Measurements from ENCODE around the gene TENM4.

Gene TENM4

DNA sequence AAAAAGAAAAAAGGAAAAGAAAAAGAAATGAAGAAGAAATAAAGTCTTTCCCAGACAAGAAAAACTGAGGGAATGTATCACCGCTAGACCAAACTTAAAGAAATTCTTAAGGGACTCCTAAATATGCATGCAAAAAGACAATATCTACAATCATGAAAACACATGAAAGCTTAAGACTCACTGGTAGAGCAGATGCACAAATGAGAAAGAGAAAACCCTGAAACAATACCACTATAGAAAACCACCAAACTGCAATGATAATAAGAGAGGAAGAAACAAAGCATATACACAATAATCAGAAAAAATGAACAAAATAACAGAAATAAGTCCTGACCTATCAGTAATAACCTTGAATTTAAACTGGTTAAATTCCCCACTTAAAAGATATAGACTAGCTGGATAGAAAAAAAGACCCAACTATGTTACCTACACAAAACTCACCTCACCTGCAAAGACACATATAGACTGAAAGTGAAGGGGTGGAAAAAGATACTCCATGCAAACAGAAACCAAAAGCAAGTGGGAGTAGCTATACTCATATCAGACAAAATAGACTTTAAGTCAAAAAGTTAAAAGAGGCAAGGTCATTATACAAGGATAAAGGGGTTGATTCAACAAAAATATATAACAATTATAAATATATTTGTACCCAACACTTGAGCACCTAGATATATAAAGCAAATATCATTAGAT, 804.9 kb downstream of the TENM4 start:
- TF ChIP-seq, protein P1, sequence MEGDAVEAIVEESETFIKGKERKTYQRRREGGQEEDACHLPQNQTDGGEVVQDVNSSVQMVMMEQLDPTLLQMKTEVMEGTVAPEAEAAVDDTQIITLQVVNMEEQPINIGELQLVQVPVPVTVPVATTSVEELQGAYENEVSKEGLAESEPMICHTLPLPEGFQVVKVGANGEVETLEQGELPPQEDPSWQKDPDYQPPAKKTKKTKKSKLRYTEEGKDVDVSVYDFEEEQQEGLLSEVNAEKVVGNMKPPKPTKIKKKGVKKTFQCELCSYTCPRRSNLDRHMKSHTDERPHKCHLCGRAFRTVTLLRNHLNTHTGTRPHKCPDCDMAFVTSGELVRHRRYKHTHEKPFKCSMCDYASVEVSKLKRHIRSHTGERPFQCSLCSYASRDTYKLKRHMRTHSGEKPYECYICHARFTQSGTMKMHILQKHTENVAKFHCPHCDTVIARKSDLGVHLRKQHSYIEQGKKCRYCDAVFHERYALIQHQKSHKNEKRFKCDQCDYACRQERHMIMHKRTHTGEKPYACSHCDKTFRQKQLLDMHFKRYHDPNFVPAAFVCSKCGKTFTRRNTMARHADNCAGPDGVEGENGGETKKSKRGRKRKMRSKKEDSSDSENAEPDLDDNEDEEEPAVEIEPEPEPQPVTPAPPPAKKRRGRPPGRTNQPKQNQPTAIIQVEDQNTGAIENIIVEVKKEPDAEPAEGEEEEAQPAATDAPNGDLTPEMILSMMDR (IDR thresholded peaks at IDR 0.05; ENCODE audit: extremely low read depth, missing control alignments) = no peak
- DNase-seq (ENCODE audit: low spot score) = peak; percentile 7

DNA sequence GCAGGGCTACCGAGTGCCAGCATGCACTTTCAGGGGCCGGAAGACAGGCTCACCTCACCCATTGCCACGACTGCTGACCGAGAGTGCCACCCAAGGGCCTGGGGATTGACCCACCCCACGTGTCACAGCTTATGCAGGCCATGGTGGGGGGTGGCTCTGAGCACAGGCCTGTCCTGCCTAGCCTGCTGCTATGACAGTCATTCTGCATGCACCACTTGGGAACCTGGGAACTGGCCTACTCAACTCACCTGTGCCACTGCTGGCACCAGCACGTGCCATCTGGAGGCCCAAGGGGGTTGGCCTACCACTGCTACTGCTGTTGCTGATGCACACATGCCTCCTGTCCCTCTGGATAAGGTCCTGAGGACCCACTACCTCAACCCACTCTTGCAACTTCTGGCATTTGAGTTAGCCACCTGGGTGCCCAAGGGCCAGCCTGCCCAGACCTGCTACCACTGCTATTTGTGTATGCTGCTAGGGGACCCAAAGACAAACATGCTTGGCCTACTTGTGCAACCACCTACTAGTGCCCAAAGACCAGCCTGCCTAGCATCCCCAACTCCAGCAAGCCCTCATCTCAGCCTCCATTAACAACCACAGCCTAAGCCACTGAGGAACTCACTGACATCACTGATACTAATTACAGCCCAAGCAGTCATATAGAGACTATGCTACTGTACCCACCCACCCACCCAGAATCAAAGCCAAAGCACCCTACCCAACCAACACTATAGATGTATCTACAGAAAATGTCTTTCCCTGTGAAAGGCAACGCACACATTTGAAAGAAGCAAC, 807.1 kb downstream of the TENM4 start:
- TF ChIP-seq, protein P1 (IDR thresholded peaks at IDR 0.05; ENCODE audit: extremely low read depth, missing control alignments) = no peak

DNA sequence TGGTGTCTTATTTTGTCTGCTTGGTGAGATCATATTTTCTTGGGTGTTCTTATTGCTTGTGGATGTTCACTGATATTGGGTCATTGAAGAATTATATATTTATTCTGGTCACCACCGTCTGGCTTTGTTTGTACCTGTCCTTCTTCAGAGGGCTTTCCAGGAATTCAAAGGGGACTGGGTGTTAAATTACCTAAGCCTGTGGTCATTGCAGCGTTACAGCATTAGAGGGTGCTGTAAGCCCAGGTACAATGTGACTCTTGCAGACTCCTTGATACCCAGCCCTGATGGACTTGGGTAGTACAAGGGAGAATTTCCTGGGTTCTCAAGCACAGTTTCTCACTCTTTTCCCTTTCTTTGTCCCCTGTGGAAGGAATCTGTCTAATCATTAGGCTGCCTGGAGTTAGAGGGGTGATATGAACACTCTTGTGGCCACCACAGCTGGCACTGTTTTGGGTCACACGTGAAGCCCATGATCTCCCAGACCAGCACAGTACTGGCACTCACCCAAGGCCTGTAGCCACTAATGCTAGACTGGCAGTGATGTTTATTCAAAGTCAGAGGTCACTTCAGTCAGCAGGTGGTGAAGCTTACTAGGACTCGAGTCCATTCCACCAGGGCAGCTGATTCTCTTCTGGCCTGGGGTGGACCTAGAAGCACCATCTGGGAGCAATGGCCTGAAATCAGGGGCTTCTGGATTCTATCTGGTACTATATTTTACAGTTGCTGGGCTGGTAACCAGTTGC, 810.1 kb downstream of the TENM4 start:
- TF ChIP-seq, protein P1 (IDR thresholded peaks at IDR 0.05; ENCODE audit: extremely low read depth, missing control alignments) = no peak

More for the DNA sequence above, 807.1 kb downstream of the TENM4 start:
- DNase-seq (ENCODE audit: low spot score) = no peak

DNA sequence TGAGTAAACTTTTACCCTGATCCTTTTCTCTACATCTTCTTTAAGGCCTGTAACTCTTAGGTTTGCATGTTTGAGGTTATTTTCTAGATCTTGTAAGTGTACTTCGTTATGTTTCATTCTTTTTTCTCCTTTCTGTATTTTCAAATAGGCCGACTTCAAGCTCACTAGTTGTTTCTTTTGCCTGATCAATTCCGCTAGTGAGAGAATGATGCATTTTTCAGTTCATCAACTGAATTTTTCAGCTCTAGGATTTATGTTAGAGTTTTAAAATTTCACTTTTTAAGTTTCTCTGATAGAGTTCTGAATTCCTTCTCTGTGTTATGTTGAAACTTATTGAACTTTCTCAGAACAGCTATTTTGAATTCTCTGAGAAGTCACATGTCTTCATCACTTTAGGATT, 810.7 kb downstream of the TENM4 start:
- no peak for DNase-seq (ENCODE audit: low spot score)
- TF ChIP-seq, protein P1 (IDR thresholded peaks at IDR 0.05; ENCODE audit: extremely low read depth, missing control alignments) = no peak

More for the DNA sequence above, 810.1 kb downstream of the TENM4 start:
- DNase-seq (ENCODE audit: low spot score) = no peak

DNA sequence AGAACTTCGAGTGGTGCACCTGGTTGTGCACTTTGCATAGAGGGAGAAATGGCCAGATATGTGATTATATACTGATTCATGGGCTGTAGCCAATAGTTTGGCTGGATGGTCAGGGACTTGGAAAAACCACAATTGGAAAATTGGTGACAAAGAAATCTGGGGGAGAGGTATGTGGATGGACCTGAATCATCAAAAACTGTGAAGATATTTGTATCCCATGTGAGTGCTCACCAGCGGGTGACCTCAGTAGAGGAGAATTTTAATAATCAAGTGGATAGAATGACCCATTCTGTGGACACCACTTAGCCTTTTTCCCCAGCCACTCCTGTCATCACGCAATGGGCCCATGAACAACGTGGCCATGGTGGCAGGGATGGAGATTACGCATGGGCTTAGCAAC, 818.2 kb downstream of the TENM4 start:
- TF ChIP-seq, protein P1 (IDR thresholded peaks at IDR 0.05; ENCODE audit: extremely low read depth, missing control alignments) = no peak

DNA sequence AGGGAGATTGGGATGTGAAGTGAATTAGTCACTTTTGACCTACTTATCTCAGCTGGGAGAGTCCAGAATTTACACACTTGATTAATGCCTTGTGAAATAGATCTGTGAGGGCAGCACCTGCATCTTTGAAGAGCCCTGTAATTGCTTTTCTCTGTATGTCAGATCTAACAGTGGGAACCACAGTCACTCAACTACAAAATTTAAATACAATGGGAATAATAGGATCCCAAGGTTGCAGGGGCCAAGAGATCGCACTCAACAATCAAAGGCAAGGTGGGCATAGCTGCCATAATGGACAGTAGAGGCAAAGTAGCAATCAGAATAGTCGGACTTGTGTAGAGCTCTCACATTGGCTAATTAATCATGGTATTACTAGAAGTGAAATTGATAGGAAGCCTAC, 820.7 kb downstream of the TENM4 start:
- TF ChIP-seq, protein P1 (IDR thresholded peaks at IDR 0.05; ENCODE audit: extremely low read depth, missing control alignments) = no peak
- DNase-seq (ENCODE audit: low spot score) = no peak

More for the DNA sequence above, 818.2 kb downstream of the TENM4 start:
- DNase-seq (ENCODE audit: low spot score) = no peak

All from GM20000 (cell line).